HCT116 (cell line): ENCODE data around the gene SMOC1. TPM values are rescaled to one million over a fixed set of nuclear protein-coding genes. Genes with fewer than 3 reads are reported as not detected.

Experiments used
- ATAC-seq: fragments of 200-7000 bp; cut with Tn5 transposase; 2 replicates; pipeline ENCODE4 v1.9.1; 2020; ENCODE audit warnings: mild to moderate bottlenecking, moderate library complexity
- BruUV-seq: library from RNA; stranded (reverse); fragments of 400-500 nt; replicated peaks from 2 replicates; lab custom pipeline; 2021; lab: Mats Ljungman, UMichigan
- CTCF ChIA-PET: fragments of 300-600 bp; sonication (Branson Sonifier 250); formaldehyde crosslinking; loops from one replicate; lab custom pipeline; 2021; ENCODE audit warnings: antibody characterized with exemption; lab: Charles Lee
- POLR2A ChIA-PET: fragments of 300-600, 350-600 bp; sonication (Branson Sonifier 250); formaldehyde crosslinking; loops from one replicate; lab custom pipeline; 2021; ENCODE audit warnings: antibody characterized with exemption; lab: Charles Lee
- RAD21 ChIA-PET, 2 experiments: fragments of 300-600 bp; sonication (Branson Sonifier 250); formaldehyde crosslinking; loops; one replicate each; lab custom pipeline; 2023; ENCODE audit warnings: low total read pairs in 2 of 2; ENCODE audit not compliant: uncharacterized antibody in 2 of 2, unreplicated experiment in 2 of 2, low non-redundant PET in 1 of 2; lab: Charles Lee
- DNase-seq: peaks from one replicate; pipeline ENCODE4 v3.0.0-alpha.2; 2010; ENCODE audit warnings: low read depth, low spot score
- H2AFZ ChIP-seq: fragments of 200-600 bp; shearing (Covaris generic), sonication (generic); 2 replicates; pipeline ENCODE4 v1.6.1; 2017; ENCODE audit warnings: low read depth, mixed run types, mixed read lengths, antibody characterized with exemption, low read length; ENCODE audit not compliant: poor library complexity, severe bottlenecking
- H3K27ac ChIP-seq: 2 replicates; pipeline ENCODE4 v1.5.1; 2012; ENCODE audit warnings: low read depth, low read length
- H3K27me3 ChIP-seq: fragments of 200-600 bp; sonication (generic); 2 replicates; pipeline ENCODE4 v1.6.1; 2016; ENCODE audit warnings: mixed run types, low read length, mixed read lengths; ENCODE audit not compliant: insufficient read depth
- H3K36me3 ChIP-seq, 2 experiments: fragments of 200-500 bp in 1 of 2; fragments of 200-600 bp in 1 of 2; sonication (Bioruptor generic) in 1 of 2; sonication (generic) in 1 of 2; 2 replicates each; pipeline versions ENCODE4 v1.5.1 to v1.6.1; 2014 to 2016; ENCODE audit warnings: low read length in 2 of 2, inconsistent platforms in 1 of 2, mixed read lengths in 1 of 2, mixed run types in 1 of 2; ENCODE audit not compliant: insufficient read depth in 2 of 2, control insufficient read depth in 1 of 2
- H3K4me1 ChIP-seq, 2 experiments: fragments of 200-600 bp in 1 of 2; sonication (generic) in 1 of 2; 2 replicates each; pipeline versions ENCODE4 v1.5.1 to v1.6.1; 2012 to 2017; ENCODE audit warnings: low read length in 2 of 2, inconsistent platforms in 1 of 2, mild to moderate bottlenecking in 1 of 2, mixed read lengths in 1 of 2, mixed run types in 1 of 2, moderate library complexity in 1 of 2; ENCODE audit not compliant: insufficient read depth in 2 of 2, control insufficient read depth in 1 of 2
- H3K4me2 ChIP-seq: fragments of 200-600 bp; sonication (generic); 2 replicates; pipeline ENCODE4 v1.6.1; 2017; ENCODE audit warnings: mixed run types, low read length, mixed read lengths
- H3K4me3 ChIP-seq, 2 experiments: fragments of 200-600 bp in 1 of 2; sonication (generic) in 1 of 2; replicated peaks in 1 of 2; 2 replicates each; pipeline ENCODE4 v1.5.1; 2011 to 2016; ENCODE audit warnings: low read length in 2 of 2, control low read depth in 1 of 2, low read depth in 1 of 2, mild to moderate bottlenecking in 1 of 2, mixed read lengths in 1 of 2, mixed run types in 1 of 2
- H3K79me2 ChIP-seq: fragments of 200-600 bp; sonication (generic); 2 replicates; pipeline ENCODE4 v1.6.1; 2017; ENCODE audit warnings: mild to moderate bottlenecking, mixed run types, low read length, moderate library complexity, mixed read lengths; ENCODE audit not compliant: insufficient read depth
- H3K9ac ChIP-seq: fragments of 200-600 bp; sonication (generic); 2 replicates; pipeline ENCODE4 v1.6.1; 2016; ENCODE audit warnings: low read length, mixed read lengths
- H3K9me2 ChIP-seq: fragments of 200-600 bp; sonication (generic), shearing (Covaris generic); 2 replicates; pipeline ENCODE4 v1.6.1; 2017; ENCODE audit warnings: mixed run types, mild to moderate bottlenecking, moderate library complexity; ENCODE audit not compliant: insufficient read depth
- H3K9me3 ChIP-seq, 2 experiments: fragments of 200-500 bp in 1 of 2; fragments of 200-600 bp in 1 of 2; sonication (Bioruptor generic) in 1 of 2; sonication (generic) in 1 of 2; 2 replicates each; pipeline ENCODE4 v1.6.1; 2014 to 2017; ENCODE audit warnings: low read length in 2 of 2, mixed read lengths in 2 of 2, inconsistent platforms in 1 of 2, low read depth in 1 of 2, mild to moderate bottlenecking in 1 of 2, mixed run types in 1 of 2, moderate library complexity in 1 of 2; ENCODE audit not compliant: control insufficient read depth in 1 of 2, insufficient read depth in 1 of 2
- H4K20me1 ChIP-seq: fragments of 200-600 bp; sonication (generic), shearing (Covaris generic); 2 replicates; pipeline ENCODE4 v1.6.1; 2017; ENCODE audit warnings: mixed run types, mild to moderate bottlenecking, moderate library complexity; ENCODE audit not compliant: insufficient read depth
- EZH2 ChIP-seq: fragments of 200-600 bp; sonication (generic); IDR thresholded peaks from 2 replicates; pipeline ENCODE4 v1.6.1; 2017; ENCODE audit warnings: antibody characterized with exemption, mixed run types
- EZH2phosphoT487 ChIP-seq: fragments of 200-600 bp; IDR thresholded peaks from 2 replicates; pipeline ENCODE4 v1.6.1; 2018; ENCODE audit warnings: antibody characterized with exemption, borderline replicate concordance
- FOSL1 ChIP-seq: IDR thresholded peaks from 2 replicates; pipeline ENCODE4 v1.6.1; 2012; ENCODE audit warnings: low read depth
- JUND ChIP-seq: IDR thresholded peaks from 2 replicates; pipeline ENCODE4 v1.6.1; 2012
- MAX ChIP-seq: IDR thresholded peaks from 2 replicates; pipeline ENCODE4 v1.6.1; 2012
- POLR2AphosphoS5 ChIP-seq: IDR thresholded peaks from 2 replicates; pipeline ENCODE4 v1.6.1; 2011; ENCODE audit warnings: mild to moderate bottlenecking, low read depth, low read length, moderate library complexity
- RAD21 ChIP-seq: IDR thresholded peaks from 2 replicates; pipeline ENCODE4 v1.6.1; 2012; ENCODE audit warnings: low read depth, mild to moderate bottlenecking
- REST ChIP-seq: IDR thresholded peaks from 2 replicates; pipeline ENCODE4 v1.6.1; 2012; ENCODE audit warnings: low read depth
- SIN3A ChIP-seq: IDR thresholded peaks from 2 replicates; pipeline ENCODE4 v1.6.1; 2012; ENCODE audit warnings: low read depth
- SP1 ChIP-seq: IDR thresholded peaks from 2 replicates; pipeline ENCODE4 v1.6.1; 2012; ENCODE audit warnings: low read depth
- SRF ChIP-seq: IDR thresholded peaks from 2 replicates; pipeline ENCODE4 v1.6.1; 2012; ENCODE audit warnings: low read depth
- ZBTB33 ChIP-seq: IDR thresholded peaks from 2 replicates; pipeline ENCODE4 v1.6.1; 2011; ENCODE audit warnings: mild to moderate bottlenecking, low read length, moderate library complexity; ENCODE audit not compliant: insufficient replicate concordance; ENCODE audit errors: extremely low read depth
- ZNF274 ChIP-seq: fragments of 200-500 bp; sonication (Bioruptor generic); IDR thresholded peaks from 2 replicates; pipeline ENCODE4 v1.6.1; 2014; ENCODE audit warnings: mild to moderate bottlenecking, low read depth, low read length, inconsistent platforms
- intact Hi-C: fragments of 100-400 bp; cut with micrococcal nuclease; formaldehyde crosslinking; loops from 2 replicates; pipeline ENCODE4 v1.10.0; 2022
- total RNA-seq: library from RNA; stranded (reverse); gene quantifications from one replicate; pipeline ENCODE4 v1.2.1, GENCODE V29; 2021; ENCODE audit not compliant: unreplicated experiment
- TF ChIP-seq, protein P1 (sequence below), 3 experiments: fragments of 200-600 bp in 1 of 3; sonication (generic) in 1 of 3; IDR thresholded peaks in 2 of 3; conservative IDR thresholded peaks in 1 of 3; 2 replicates each; pipeline ENCODE4 v1.5.1; 2012 to 2017; ENCODE audit warnings: low read depth in 2 of 3, low read length in 2 of 3, antibody characterized with exemption in 1 of 3, borderline replicate concordance in 1 of 3, control low read depth in 1 of 3, mild to moderate bottlenecking in 1 of 3, mixed read lengths in 1 of 3, mixed run types in 1 of 3, moderate library complexity in 1 of 3; ENCODE audit not compliant: insufficient read depth in 1 of 3
- TF ChIP-seq, protein P2 (sequence below): IDR thresholded peaks from 2 replicates; pipeline ENCODE4 v1.6.1; 2012

The SMOC1 gene
- total RNA-seq, 1 experiment from 2014 or later = not detected

DNA sequence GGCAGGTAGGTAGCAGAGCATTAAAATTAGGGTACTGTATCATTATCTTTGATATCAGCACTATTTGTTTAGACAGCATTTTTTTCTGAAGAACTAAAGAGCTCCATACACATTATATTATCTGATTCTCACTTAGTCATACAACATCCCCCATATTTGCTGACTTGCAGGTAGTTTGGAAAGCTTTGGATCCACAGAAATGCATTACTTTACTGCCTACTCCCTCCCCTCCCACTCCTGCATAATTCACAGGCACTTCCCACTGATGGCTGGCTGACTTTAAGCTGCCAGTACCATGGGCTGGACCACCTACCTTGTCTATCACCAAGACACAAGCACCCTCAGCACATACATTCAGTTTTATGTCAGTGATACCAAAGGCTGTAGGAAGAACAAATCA lies 199.1 kb downstream of the SMOC1 start:
- H3K9me2 ChIP-seq = no peaks in the 10 kb centered on the region
- peaks cover 38% of the 10 kb centered on the region for H3K27me3 ChIP-seq
- no TSS peak for BruUV-seq
- ChIA-PET CTCF (interaction anchor here (1.7 kb wide), 1 partner anchor 9 kb away, joined by 7 read pairs; no protein-coding TSS in a partner anchor), POLR2A (no interaction called here), RAD21 (no interaction called here)
- DNase-seq (no peak), ATAC-seq (no peak)
- no peak overlapping the region for H3K4me2 ChIP-seq
- no peak overlapping the region for H2AFZ ChIP-seq
- no peak overlapping the region for H3K9ac ChIP-seq
- H3K36me3 ChIP-seq = no peaks in the 10 kb centered on the region
- H3K4me3 ChIP-seq = no peak overlapping the region
- no peaks in the 10 kb centered on the region for H3K9me3 ChIP-seq
- H3K79me2 ChIP-seq = no peaks in the 10 kb centered on the region
- no peaks in the 10 kb centered on the region for H3K4me1 ChIP-seq
- no peaks in the 10 kb centered on the region for H4K20me1 ChIP-seq
- no peak overlapping the region for H3K27ac ChIP-seq
- intact Hi-C loops = no loop called here
- TF ChIP-seq SP1 (no peak), EZH2 (no peak), EZH2phosphoT487 (no peak), FOSL1 (no peak), JUND (no peak), ZNF274 (no peak), SRF (no peak), ZBTB33 (no peak), REST (no peak), POLR2AphosphoS5 (no peak), MAX (no peak), SIN3A (no peak), RAD21 (no peak)
- TF ChIP-seq, protein P1, sequence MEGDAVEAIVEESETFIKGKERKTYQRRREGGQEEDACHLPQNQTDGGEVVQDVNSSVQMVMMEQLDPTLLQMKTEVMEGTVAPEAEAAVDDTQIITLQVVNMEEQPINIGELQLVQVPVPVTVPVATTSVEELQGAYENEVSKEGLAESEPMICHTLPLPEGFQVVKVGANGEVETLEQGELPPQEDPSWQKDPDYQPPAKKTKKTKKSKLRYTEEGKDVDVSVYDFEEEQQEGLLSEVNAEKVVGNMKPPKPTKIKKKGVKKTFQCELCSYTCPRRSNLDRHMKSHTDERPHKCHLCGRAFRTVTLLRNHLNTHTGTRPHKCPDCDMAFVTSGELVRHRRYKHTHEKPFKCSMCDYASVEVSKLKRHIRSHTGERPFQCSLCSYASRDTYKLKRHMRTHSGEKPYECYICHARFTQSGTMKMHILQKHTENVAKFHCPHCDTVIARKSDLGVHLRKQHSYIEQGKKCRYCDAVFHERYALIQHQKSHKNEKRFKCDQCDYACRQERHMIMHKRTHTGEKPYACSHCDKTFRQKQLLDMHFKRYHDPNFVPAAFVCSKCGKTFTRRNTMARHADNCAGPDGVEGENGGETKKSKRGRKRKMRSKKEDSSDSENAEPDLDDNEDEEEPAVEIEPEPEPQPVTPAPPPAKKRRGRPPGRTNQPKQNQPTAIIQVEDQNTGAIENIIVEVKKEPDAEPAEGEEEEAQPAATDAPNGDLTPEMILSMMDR (IDR thresholded peaks at IDR 0.05 in 2 of 3, conservative IDR thresholded peaks at IDR 0.05 in 1 of 3; ENCODE audit: borderline replicate concordance in 1 of 3, insufficient read depth in 1 of 3, low read depth in 2 of 3, low read length in 2 of 3) = no peak
- TF ChIP-seq, protein P2, sequence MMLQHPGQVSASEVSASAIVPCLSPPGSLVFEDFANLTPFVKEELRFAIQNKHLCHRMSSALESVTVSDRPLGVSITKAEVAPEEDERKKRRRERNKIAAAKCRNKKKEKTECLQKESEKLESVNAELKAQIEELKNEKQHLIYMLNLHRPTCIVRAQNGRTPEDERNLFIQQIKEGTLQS = no peak
